Measurements from ENCODE around the gene CFAP100. TPM values are rescaled to one million over a fixed set of nuclear protein-coding genes. Genes with fewer than 3 reads are reported as not detected.

The CFAP100 gene
- total RNA-seq, 2 donors from 2014 or later: 0.44 to 0.66 TPM

DNA sequence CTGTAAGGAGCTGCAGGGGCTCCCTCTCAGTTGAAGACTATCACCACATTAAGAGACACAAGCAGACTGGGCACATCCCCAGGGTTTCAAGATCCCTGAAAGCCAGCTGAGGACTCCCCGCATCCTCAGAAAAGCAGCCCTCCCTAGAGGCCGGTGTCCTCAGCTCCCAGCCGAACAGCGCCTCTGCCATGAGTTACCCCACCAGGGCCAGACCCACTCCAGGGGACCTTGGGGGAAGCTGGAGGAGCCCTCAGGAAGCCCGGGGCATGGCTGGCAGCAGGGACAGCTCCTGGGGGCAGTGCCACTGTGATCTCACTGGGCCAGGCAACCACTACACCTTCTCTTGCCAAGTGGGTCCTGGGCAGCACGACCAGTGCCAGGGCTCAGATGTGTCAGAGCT is 45.6 kb upstream of the CFAP100 start:
- H3K27ac Mint-ChIP-seq: no peak overlapping the region
- H3K9me3 Mint-ChIP-seq: no peaks in the 10 kb centered on the region
- WGBS, 2 experiments (ENCODE audit: insufficient coverage in 1 of 2, insufficient read length in 1 of 2): 93 to 100% methylated on average over 2 to 6 of the region's 6 CpGs
- H3K9ac ChIP-seq (ENCODE audit: extremely low read depth, low read length, poor library complexity, severe bottlenecking): no peak overlapping the region
- no peaks in the 10 kb centered on the region for H3K4me1 ChIP-seq (ENCODE audit: control insufficient read depth, insufficient read depth, low read length)
- H3K27ac ChIP-seq (ENCODE audit: low read depth, low read length): no peak overlapping the region
- H3K9me3 ChIP-seq (ENCODE audit: control insufficient read depth, low read length): no peaks in the 10 kb centered on the region
- H3K4me3 ChIP-seq (ENCODE audit: low read length): no peak overlapping the region
- H3K27me3 Mint-ChIP-seq (ENCODE audit: insufficient read depth): no peaks in the 10 kb centered on the region
- H3K4me1 Mint-ChIP-seq: no peaks in the 10 kb centered on the region
- H3K36me3 ChIP-seq (ENCODE audit: control insufficient read depth, insufficient read depth, low read length): no peaks in the 10 kb centered on the region
- no peak overlapping the region for H3K4me3 Mint-ChIP-seq
- H3K36me3 Mint-ChIP-seq (ENCODE audit: low read depth): peaks cover 14% of the 10 kb centered on the region
- no peaks in the 10 kb centered on the region for H3K27me3 ChIP-seq (ENCODE audit: control insufficient read depth, insufficient read depth, low read length, poor library complexity, severe bottlenecking)
- no peak for DNase-seq
- TF ChIP-seq CTCF (conservative IDR thresholded peaks at IDR 0.05): no peak

- Histone ChIP-seq H3K27ac (ENCODE audit: low read depth, low read length) (no peak overlapping the region), H3K27me3 (ENCODE audit: control insufficient read depth, insufficient read depth, low read length, poor library complexity, severe bottlenecking) (no peaks in the 10 kb centered on the region), H3K36me3 (ENCODE audit: control insufficient read depth, insufficient read depth, low read length) (no peaks in the 10 kb centered on the region), H3K4me3 (ENCODE audit: low read length) (no peak overlapping the region), H3K9ac (ENCODE audit: extremely low read depth, low read length, poor library complexity, severe bottlenecking) (no peak overlapping the region), H3K9me3 (ENCODE audit: control insufficient read depth, low read length) (no peaks in the 10 kb centered on the region), H3K4me1 (ENCODE audit: control insufficient read depth, insufficient read depth, low read length) (no peaks in the 10 kb centered on the region)
- Mint-ChIP-seq H3K27me3 (ENCODE audit: insufficient read depth) (no peaks in the 10 kb centered on the region), H3K36me3 (ENCODE audit: low read depth) (peaks cover 14% of the 10 kb centered on the region), H3K4me1 (no peaks in the 10 kb centered on the region), H3K27ac (peak overlapping the region; percentile 16), H3K9me3 (no peaks in the 10 kb centered on the region), H3K4me3 (no peak overlapping the region)
- 88 to 100% methylated on average over 5 to 15 of the region's 15 CpGs for WGBS, 2 experiments (ENCODE audit: insufficient coverage in 1 of 2, insufficient read length in 1 of 2)
- TF ChIP-seq CTCF (conservative IDR thresholded peaks at IDR 0.05): no peak
- no peak for DNase-seq
These were observed 44.9 kb upstream of the CFAP100 start for GRCh38 chr3:126349611-126350501.

DNA sequence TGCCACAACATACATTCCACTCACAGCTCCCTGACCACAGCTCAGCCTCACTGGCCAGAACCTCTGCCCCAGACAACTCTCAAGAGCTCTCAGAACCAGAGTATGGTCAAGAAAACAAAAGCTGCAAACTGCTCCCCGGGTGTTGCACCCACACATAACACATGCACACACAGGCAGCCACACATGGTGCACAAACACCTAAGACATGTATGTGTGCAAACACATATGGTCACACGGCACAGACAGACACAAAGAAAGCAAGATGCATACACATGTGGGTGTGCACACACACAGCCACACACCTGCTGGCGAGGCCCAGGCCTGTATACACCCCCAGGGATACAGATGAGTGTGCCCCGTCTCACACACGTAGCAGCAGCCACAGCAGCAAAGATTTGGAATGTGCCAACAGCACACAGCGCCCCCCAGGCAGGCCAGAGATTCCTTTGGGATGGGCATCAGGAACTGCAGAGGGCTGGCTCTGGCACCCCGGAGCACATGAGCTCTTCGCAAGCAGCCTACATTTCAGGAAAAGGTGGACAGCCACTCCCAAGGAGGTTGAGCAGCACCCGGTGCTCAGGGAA is 44.1 kb upstream of the CFAP100 start:
- Mint-ChIP-seq H3K27ac (peak overlapping the region; percentile 16), H3K4me3 (no peak overlapping the region), H3K4me1 (peaks cover 5% of the 10 kb centered on the region), H3K36me3 (ENCODE audit: low read depth) (peaks cover 10% of the 10 kb centered on the region), H3K27me3 (ENCODE audit: insufficient read depth) (no peaks in the 10 kb centered on the region), H3K9me3 (no peaks in the 10 kb centered on the region)
- no peak for TF ChIP-seq CTCF (conservative IDR thresholded peaks at IDR 0.05)
- Histone ChIP-seq H3K27ac (ENCODE audit: low read depth, low read length) (no peak overlapping the region), H3K27me3 (ENCODE audit: control insufficient read depth, insufficient read depth, low read length, poor library complexity, severe bottlenecking) (no peaks in the 10 kb centered on the region), H3K9me3 (ENCODE audit: control insufficient read depth, low read length) (no peaks in the 10 kb centered on the region), H3K9ac (ENCODE audit: extremely low read depth, low read length, poor library complexity, severe bottlenecking) (no peak overlapping the region), H3K4me1 (ENCODE audit: control insufficient read depth, insufficient read depth, low read length) (peaks cover 3% of the 10 kb centered on the region), H3K4me3 (ENCODE audit: low read length) (no peak overlapping the region), H3K36me3 (ENCODE audit: control insufficient read depth, insufficient read depth, low read length) (no peaks in the 10 kb centered on the region)
- DNase-seq: no peak
- 91 to 92% methylated on average over 7 to 9 of the region's 9 CpGs for WGBS, 2 experiments (ENCODE audit: insufficient coverage in 1 of 2, insufficient read length in 1 of 2)
